ENCODE measurements around the gene TMEM51.

- TF ChIP-seq CTCF (IDR thresholded peaks at IDR 0.05) (no peak), POLR2AphosphoS5 (IDR thresholded peaks at IDR 0.05) (no peak)
These were observed 7.3 kb upstream of the TMEM51 start for GRCh38 chr1:15146142-15146680.

Measured in transverse colon (tissue), 4 donors.